Esophagus (tissue), 2 donors: Measurements from ENCODE around the gene RNF181. TPM values are rescaled to one million over a fixed set of nuclear protein-coding genes. Genes with fewer than 3 reads are reported as not detected.

Experiments used
- H3K27ac ChIP-seq, 2 donors: one replicate each; pipeline ENCODE4 v1.5.1; 2013; ENCODE audit warnings: low read depth in 2 of 2, mild to moderate bottlenecking in 2 of 2, inconsistent platforms in 1 of 2, low read length in 1 of 2, moderate library complexity in 1 of 2
- H3K27me3 ChIP-seq, 2 donors: one replicate each; pipeline ENCODE4 v1.6.1; 2013; ENCODE audit warnings: low read length in 2 of 2, control low read depth in 1 of 2, mild to moderate bottlenecking in 1 of 2; ENCODE audit not compliant: insufficient read depth in 2 of 2, control insufficient read depth in 1 of 2
- H3K36me3 ChIP-seq, 2 donors: one replicate each; pipeline ENCODE4 v1.6.1; 2013; ENCODE audit warnings: low read length in 1 of 2; ENCODE audit not compliant: control insufficient read depth in 2 of 2, insufficient read depth in 2 of 2
- H3K4me1 ChIP-seq, 2 donors: one replicate each; pipeline ENCODE4 v1.6.1; 2013; ENCODE audit warnings: low read length in 1 of 2; ENCODE audit not compliant: control insufficient read depth in 2 of 2, insufficient read depth in 2 of 2
- H3K4me3 ChIP-seq, 2 donors: one replicate each; pipeline ENCODE4 v1.5.1; 2013; ENCODE audit warnings: low read length in 2 of 2, mild to moderate bottlenecking in 2 of 2, low read depth in 1 of 2, moderate library complexity in 1 of 2
- H3K9me3 ChIP-seq, 2 donors: one replicate each; pipeline ENCODE4 v1.6.1; 2013; ENCODE audit warnings: mild to moderate bottlenecking in 2 of 2, low read depth in 1 of 2, low read length in 1 of 2, moderate library complexity in 1 of 2; ENCODE audit not compliant: control insufficient read depth in 2 of 2, insufficient read depth in 1 of 2
- WGBS, 2 donors: extraction: QIAGEN DNeasy Blood & Tissue Kit; methylation state at CpG; one replicate each; pipeline ENCODE4 v1.1.7; 2013; 5-methylcytosine and 5-hydroxymethylcytosine counted together
- polyA plus RNA-seq, 2 donors: library from polyadenylated mRNA; stranded (reverse); fragments of 200-250 nt; gene quantifications; one replicate each; pipeline ENCODE4 v1.2.3, GENCODE V29; 2013
- donor health status: healthy with polysubstance abuse.
- donor health status: Bipolar disorder and iron deficiency.

The RNF181 gene
- polyA plus RNA-seq, 2 donors, result 159 to 189 TPM

- WGBS, 2 donors, result 86 to 90% methylated on average over 5 of the region's 5 CpGs
- Histone ChIP-seq H3K27me3 (no peaks in the 10 kb centered on the region), H3K9me3 (no peaks in the 10 kb centered on the region), H3K4me1 (no peaks in the 10 kb centered on the region), H3K36me3 (peaks cover 21% of the 10 kb centered on the region in 2 donors), H3K27ac (no peak overlapping the region), H3K4me3 (no peak overlapping the region)
These were observed 28.4 kb downstream of the RNF181 start for GRCh38 chr2:85623991-85624390.

- Histone ChIP-seq H3K27me3 (no peaks in the 10 kb centered on the region), H3K9me3 (no peaks in the 10 kb centered on the region), H3K4me1 (no peaks in the 10 kb centered on the region), H3K36me3 (peaks cover 12 to 22% of the 10 kb centered on the region in 2 donors), H3K27ac (no peak overlapping the region), H3K4me3 (no peak overlapping the region)
- 56 to 63% methylated on average over 2 of the region's 2 CpGs for WGBS, 2 donors
These were observed 33.1 kb downstream of the RNF181 start for GRCh38 chr2:85628658-85629057.

- H3K36me3 ChIP-seq, result peaks cover 7 to 14% of the 10 kb centered on the region in 2 donors
These were observed 35.8 kb downstream of the RNF181 start for GRCh38 chr2:85631316-85631715.

GRCh38 chr2:85635011-85635410, 39.5 kb downstream of the RNF181 start:
- no peaks in the 10 kb centered on the region for H3K9me3 ChIP-seq
- no peaks in the 10 kb centered on the region for H3K27me3 ChIP-seq
- H3K4me3 ChIP-seq, result no peak overlapping the region
- WGBS, 2 donors, result 87 to 90% methylated on average over 8 of the region's 8 CpGs
- no peaks in the 10 kb centered on the region for H3K4me1 ChIP-seq
- no peak overlapping the region for H3K27ac ChIP-seq
- H3K36me3 ChIP-seq, result peaks cover 12 to 17% of the 10 kb centered on the region in 2 donors

More at GRCh38 chr2:85631316-85631715, 35.8 kb downstream of the RNF181 start:
- Histone ChIP-seq H3K27ac (no peak overlapping the region), H3K27me3 (no peaks in the 10 kb centered on the region), H3K9me3 (no peaks in the 10 kb centered on the region), H3K4me3 (no peak overlapping the region), H3K4me1 (no peaks in the 10 kb centered on the region)
- 91 to 93% methylated on average over 3 of the region's 3 CpGs for WGBS, 2 donors

- Histone ChIP-seq H3K4me3 (no peak overlapping the region), H3K9me3 (no peaks in the 10 kb centered on the region), H3K27me3 (no peaks in the 10 kb centered on the region), H3K27ac (no peak overlapping the region), H3K4me1 (no peaks in the 10 kb centered on the region), H3K36me3 (peaks cover 12 to 17% of the 10 kb centered on the region in 2 donors)
- 63 to 74% methylated on average over 4 of the region's 4 CpGs for WGBS, 2 donors
These were observed 40.1 kb downstream of the RNF181 start for GRCh38 chr2:85635636-85636035.

GRCh38 chr2:85642725-85643124, 47.2 kb downstream of the RNF181 start:
- 85 to 87% methylated on average over 3 of the region's 3 CpGs for WGBS, 2 donors
- no peak overlapping the region for H3K4me3 ChIP-seq
- H3K36me3 ChIP-seq, result peaks cover 16 to 34% of the 10 kb centered on the region in 2 donors
- H3K27me3 ChIP-seq, result no peaks in the 10 kb centered on the region
- H3K9me3 ChIP-seq, result no peaks in the 10 kb centered on the region
- H3K27ac ChIP-seq, result no peak overlapping the region
- no peaks in the 10 kb centered on the region for H3K4me1 ChIP-seq

GRCh38 chr2:85644909-85645308, 49.4 kb downstream of the RNF181 start:
- peaks cover 23 to 45% of the 10 kb centered on the region in 2 donors for H3K36me3 ChIP-seq
- WGBS, 2 donors, result 95 to 96% methylated on average over 8 of the region's 8 CpGs
- H3K27ac ChIP-seq, result no peak overlapping the region
- no peaks in the 10 kb centered on the region for H3K4me1 ChIP-seq
- no peaks in the 10 kb centered on the region for H3K9me3 ChIP-seq
- H3K4me3 ChIP-seq, result no peak overlapping the region
- H3K27me3 ChIP-seq, result no peaks in the 10 kb centered on the region

GRCh38 chr2:85646166-85646565, 50.6 kb downstream of the RNF181 start:
- H3K9me3 ChIP-seq, result no peaks in the 10 kb centered on the region
- peaks cover 23 to 47% of the 10 kb centered on the region in 2 donors for H3K36me3 ChIP-seq
- H3K27me3 ChIP-seq, result no peaks in the 10 kb centered on the region
- WGBS, 2 donors, result 92% methylated on average over 2 of the region's 2 CpGs
- H3K4me3 ChIP-seq, result no peak overlapping the region
- no peaks in the 10 kb centered on the region for H3K4me1 ChIP-seq
- H3K27ac ChIP-seq, result no peak overlapping the region

Other genes starting within 250 kb of the RNF181 start
- gene RETSAT, start 241.2 kb upstream of the RNF181 start, polyA plus RNA-seq, result 10 to 100 TPM; 35.3 to 46.2 TPM
- gene ELMOD3, start 241.0 kb upstream of the RNF181 start, polyA plus RNA-seq, result 10 to 100 TPM in 1 of 2 donors, 1 to 10 TPM in 1; 8.7 to 16.1 TPM
- 100 to 1,000 TPM; 273 to 297 TPM for gene CAPG, start 185.4 kb upstream of the RNF181 start, polyA plus RNA-seq
- under 1 TPM; 0.07 to 0.14 TPM for gene SH2D6, start 177.0 kb upstream of the RNF181 start, polyA plus RNA-seq
- 100 to 1,000 TPM in 1 of 2 donors, 10 to 100 TPM in 1; 53.9 to 113 TPM for gene MAT2A, start 56.6 kb upstream of the RNF181 start, polyA plus RNA-seq
- gene GGCX, start 34.3 kb upstream of the RNF181 start, polyA plus RNA-seq, result 10 to 100 TPM; 10.2 to 18.1 TPM
- 100 to 1,000 TPM; 337 to 430 TPM for gene VAMP8, start 18.2 kb upstream of the RNF181 start, polyA plus RNA-seq
- gene VAMP5, start 11.3 kb upstream of the RNF181 start, polyA plus RNA-seq, result 10 to 100 TPM; 19.5 to 39.6 TPM
- 1 to 10 TPM; 9.3 to 9.9 TPM for gene TMEM150A, start 7.0 kb downstream of the RNF181 start, polyA plus RNA-seq
- 10 to 100 TPM; 13.8 to 31.7 TPM for gene C2orf68, start 16.3 kb downstream of the RNF181 start, polyA plus RNA-seq
- gene USP39, start 20.4 kb downstream of the RNF181 start, polyA plus RNA-seq, result 10 to 100 TPM; 18.3 to 30.8 TPM
- gene SFTPB, start 72.5 kb downstream of the RNF181 start, polyA plus RNA-seq, result 1 to 10 TPM in 1 of 2 donors, under 1 TPM in 1; 0.77 to 1.9 TPM
- 1 to 10 TPM; 1.2 to 1.7 TPM for gene GNLY, start 98.6 kb downstream of the RNF181 start, polyA plus RNA-seq
- 1 to 10 TPM; 3.0 to 5.9 TPM for gene ATOH8, start 158.2 kb downstream of the RNF181 start, polyA plus RNA-seq